ENCODE measurements around the gene HSPA14.
"Not testable (repeated sequence)": the region's sequence is repeated elsewhere in the genome, so short reads cannot be mapped to it uniquely, and the experiment has no call there.

The HSPA14 gene

DNA sequence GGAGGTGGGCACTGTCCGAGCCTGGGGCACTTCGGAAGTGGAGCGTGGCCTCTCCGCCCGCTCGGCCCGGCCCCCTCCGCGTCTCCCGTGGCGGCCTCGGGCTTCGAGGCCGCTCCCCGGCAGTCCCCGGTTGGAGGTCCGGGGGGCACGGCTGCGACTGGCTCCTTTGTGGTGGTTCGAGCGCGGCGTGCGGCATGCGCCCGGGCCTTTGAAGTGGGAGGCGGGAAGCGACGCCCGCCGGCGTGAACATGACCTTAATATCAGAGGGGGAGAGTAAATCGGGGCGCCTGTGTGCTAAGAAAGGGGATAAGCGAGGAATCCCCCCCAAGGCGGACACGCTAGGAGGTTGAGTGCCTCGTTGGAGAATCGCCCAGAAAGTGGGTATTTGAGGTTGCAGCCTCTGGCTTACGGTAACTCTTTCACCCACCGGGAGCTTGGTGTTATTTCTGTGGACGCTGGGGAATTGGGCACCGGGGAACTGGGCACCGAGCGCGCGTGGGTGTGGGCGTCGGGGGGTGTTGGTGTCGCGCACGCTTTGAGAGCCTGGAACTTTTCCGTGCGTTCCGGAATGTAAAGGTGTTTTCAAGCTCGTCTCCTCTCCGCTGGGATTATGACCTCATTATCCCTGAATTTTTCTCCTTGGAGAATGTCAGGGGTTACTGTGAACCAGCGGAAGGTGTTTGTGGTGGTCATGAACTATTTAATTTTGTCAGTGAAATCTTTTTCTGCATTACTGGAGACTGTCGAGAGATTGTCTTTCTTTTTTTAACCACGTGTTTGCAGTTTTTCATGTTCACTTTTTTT is 41.2 kb downstream of the HSPA14 start:
- DNase-seq (ENCODE audit: extremely low read depth in 1 of 2, low read depth in 1 of 2): peak in 1 of 2 donors; percentile 6

DNA sequence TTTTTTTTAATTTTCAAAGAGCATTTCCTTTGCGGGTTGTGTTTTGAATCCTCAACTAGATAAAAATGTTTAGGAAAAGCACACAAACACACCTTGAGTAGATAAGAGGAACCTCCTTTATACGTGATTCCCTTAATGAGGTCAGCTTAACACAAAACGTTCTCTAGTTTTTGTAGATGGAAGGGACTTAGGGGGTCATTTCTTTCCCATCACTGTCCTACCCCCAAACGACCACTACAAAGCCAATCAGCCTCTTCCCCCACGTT is 41.8 kb downstream of the HSPA14 start:
- DNase-seq (ENCODE audit: extremely low read depth in 1 of 2, low read depth in 1 of 2): no peak

DNA sequence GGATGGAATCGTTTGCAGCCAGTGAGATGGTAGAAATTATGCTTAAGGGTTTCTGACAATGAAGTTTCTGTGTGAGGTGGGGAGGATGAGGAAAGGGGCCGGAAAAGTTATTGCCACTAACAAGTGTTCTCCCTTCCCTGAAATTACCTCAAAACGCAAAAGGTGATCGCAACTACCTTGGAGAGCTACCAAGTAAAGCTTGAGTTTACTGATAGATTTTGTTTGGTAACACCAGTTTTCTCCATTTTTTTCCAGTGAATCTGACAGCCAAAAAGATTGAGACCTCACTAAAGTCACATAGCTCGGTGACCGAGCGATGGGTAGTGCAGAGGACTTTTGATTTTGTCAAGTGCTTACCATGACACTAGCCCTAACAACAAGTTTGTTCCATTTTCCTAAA is 42.1 kb downstream of the HSPA14 start:
- DNase-seq (ENCODE audit: extremely low read depth in 1 of 2, low read depth in 1 of 2): no peak

DNA sequence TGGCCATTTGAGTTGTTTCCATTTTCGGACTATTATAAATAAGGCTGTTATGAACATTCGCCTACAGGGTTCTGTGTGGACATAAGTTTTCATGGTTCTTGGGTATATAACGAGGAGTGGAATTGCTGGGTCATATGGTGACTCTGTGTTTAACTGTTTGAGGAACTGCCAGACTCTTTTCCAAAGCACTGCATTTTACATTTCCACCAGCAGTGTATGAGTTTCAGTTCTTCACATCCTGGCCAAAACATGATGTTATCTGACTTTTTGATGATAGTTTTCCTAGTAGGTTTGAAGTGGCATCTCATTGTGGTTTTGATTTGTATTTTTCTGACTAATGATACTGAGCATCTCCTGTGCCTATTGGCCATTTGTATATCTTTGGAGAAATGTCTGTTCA is 46.0 kb downstream of the HSPA14 start:
- no peak for DNase-seq (ENCODE audit: extremely low read depth in 1 of 2, low read depth in 1 of 2)

DNA sequence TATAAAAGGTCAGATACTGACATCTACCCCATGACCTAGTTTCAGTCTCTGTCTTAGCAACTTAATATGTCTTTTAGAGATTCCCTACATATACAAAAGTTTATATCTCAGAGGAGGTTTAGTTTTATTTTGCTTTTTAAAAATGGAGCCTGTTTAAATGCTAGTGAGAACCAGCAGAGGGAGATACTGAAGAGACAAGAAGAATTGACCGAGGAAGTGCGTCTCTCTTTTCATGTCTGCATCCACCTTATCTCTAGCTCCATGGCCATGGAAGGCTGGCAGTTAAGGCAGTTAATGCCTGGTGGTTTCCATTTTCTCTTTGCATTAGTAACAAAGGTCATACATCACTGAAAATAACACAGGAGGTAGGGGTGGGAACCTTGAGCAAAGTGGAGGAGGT is 51.2 kb downstream of the HSPA14 start:
- DNase-seq (ENCODE audit: extremely low read depth in 1 of 2, low read depth in 1 of 2): no peak

DNA sequence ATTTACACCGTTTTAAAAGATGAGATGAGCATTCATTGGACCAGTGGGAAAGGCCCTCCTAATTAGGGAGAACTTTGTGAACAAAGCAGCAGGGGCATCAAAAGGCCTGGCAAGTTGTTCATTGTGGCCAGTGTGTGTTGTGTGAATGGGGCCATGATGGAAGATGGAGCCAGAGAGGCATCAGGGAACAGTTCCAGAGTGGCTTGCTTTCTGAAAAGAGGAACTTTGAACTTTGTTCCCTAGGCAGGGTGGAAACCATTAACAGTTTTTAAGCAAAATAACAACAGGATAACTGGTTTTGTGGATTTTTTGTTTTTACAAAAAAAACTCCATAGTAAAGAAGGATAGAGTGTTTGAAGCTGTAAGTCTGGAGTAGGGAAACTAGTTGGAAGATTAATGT is 53.0 kb downstream of the HSPA14 start:
- DNase-seq (ENCODE audit: extremely low read depth in 1 of 2, low read depth in 1 of 2): no peak

DNA sequence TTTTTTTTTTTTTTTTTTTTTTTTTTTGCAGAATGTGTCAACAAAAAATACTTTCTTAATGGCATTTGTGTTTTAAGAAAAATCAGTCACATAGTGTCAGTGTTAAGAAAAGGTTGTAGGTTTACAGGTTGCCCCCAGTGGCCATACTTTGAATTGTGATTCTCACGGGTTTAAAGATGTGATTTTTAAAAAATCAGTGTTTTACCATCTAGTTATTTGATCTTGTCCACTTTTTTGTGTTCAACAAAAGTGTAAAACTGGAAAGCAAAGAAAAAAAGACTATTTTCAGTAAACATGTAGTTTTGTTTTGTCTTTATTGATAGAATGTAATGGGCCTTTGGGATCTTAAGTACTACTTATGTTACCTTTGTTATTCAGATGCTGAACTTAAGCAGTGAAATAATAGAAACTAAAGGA is 66.2 kb downstream of the HSPA14 start:
- no peak for DNase-seq (ENCODE audit: extremely low read depth in 1 of 2, low read depth in 1 of 2)

DNA sequence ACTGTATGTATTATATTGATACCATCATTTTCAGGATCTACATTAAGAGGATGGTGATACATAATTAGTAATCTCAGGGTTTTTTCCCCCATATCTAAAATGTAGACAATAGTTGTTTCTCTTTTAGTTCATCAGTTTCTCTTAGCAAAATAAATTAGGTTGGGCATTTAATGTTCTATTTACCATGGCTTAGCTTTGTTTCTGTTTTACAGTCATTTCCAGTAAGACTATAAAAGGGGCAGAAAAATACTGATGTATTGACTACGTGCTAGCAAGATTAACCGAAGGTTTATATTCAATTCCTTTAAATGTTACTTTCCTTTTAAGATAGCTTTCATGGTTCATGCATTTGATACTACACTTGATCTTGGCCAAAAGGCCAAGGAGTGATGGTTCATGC is 66.8 kb downstream of the HSPA14 start:
- no peak for DNase-seq (ENCODE audit: extremely low read depth in 1 of 2, low read depth in 1 of 2)

DNA sequence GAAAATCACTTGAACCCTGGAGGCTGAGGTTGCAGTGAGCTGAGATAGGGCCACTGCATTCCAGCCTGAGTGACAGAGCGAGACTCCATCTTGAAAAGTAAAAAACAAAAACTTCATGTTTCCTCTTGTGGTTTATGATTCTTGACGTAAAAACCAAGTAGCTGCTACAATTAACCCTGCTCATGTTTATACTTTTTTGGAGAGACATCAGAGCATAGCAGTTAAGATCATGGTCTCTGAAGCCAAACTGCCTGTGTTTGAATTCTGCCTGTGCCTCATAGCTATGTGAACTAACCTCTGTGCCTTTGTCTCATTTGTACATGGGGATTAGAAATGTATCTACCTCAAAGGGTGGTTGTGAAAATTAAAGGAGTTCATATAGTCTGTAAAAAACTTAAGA is 67.8 kb downstream of the HSPA14 start:
- no peak for DNase-seq (ENCODE audit: extremely low read depth in 1 of 2, low read depth in 1 of 2)

DNA sequence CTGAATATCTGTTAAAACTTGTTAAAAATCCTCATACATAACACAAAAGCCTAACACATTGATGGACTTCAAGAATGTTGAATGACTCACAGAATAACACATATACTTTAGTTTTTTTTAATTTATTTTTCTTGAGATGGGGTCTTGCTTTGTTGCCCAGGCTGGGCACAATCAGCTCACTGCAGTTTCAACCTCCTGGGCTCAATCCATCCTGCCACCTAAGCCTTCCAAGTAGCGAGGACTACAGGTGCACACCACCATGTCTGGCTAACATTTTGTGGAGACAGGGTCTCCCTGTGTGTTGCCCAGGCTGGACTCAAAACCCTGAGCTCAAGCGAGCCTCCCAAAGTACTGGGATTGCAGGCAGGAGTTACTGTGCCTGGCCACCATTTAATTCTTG is 68.7 kb downstream of the HSPA14 start:
- no peak for DNase-seq (ENCODE audit: extremely low read depth in 1 of 2, low read depth in 1 of 2)

DNA sequence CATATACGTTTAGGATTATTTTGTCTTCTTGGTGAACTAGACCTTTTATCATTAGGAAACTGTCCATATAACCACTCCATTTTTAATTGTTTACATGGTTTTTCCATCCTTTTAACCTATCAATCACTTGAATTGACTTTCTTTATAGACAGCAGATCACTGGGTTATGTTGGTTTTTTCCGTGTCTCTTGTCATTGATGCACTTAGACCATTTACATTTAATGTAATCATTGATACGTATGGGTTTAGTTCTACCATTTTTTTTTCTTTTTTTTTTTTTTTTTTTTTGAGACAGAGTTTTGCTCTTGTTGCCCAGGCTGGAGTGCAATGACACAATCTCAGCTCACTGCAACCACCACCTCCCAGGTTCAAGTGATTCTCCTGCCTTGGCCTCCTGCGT is 69.5 kb downstream of the HSPA14 start:
- not testable (repeated sequence) for DNase-seq (ENCODE audit: extremely low read depth in 1 of 2, low read depth in 1 of 2)

DNA sequence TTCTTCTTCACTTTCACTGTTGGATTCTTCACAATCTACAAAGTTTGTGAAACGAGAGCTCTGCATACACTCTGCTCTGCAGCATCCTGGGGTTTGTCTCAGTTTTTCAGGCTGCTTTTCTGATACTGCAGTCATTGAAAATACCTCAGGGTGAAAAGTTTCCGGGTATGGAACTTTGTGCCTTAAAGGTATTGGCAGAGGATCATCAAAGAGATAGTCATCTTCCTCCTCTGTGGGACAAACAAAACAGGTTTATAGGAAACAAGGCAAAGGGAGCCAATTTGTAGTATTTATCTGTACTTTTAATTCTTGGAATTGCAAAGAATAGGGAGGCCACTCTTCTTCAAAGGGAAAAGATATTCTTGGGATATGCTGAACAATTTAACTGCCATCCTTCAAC is 71.0 kb downstream of the HSPA14 start:
- DNase-seq (ENCODE audit: extremely low read depth in 1 of 2, low read depth in 1 of 2): no peak

DNA sequence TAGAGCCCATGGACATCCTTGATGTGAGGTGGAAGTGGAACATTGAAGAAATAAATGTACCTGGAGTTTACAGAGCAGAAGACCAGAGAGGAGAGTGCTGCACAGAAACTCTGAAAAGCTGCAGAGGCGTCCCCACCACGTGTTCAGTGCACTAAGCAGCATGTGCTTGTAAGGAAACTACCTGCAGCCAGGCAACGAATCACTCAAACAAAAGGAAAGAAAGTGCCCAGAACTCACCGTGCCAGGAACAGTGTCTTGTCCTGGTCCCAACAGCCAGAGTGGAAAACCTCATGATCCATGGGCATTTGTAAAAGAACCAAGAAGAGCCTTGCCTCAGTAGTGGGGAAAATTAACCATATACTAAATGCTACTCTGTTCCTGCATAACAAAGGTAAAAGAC is 72.8 kb downstream of the HSPA14 start:
- DNase-seq (ENCODE audit: extremely low read depth in 1 of 2, low read depth in 1 of 2): no peak

DNA sequence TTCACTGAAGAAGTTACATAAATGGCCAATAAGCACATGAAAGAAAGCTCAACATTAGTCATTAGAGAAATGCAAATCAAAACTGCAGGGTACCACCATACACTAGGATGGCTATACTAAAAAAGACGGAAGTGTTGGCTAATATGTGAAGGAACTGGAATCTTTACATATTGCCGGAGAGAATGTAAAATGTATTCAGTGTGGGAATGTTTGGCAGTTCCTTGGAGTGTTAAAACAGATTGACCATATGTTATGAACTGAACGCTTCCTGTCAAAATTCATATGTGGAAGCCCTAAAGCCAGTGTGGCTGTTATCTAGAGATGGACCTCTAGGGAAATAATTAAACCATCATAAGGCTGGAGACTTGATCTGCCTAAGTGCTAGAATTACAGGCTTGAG is 73.7 kb downstream of the HSPA14 start:
- no peak for DNase-seq (ENCODE audit: extremely low read depth in 1 of 2, low read depth in 1 of 2)

DNA sequence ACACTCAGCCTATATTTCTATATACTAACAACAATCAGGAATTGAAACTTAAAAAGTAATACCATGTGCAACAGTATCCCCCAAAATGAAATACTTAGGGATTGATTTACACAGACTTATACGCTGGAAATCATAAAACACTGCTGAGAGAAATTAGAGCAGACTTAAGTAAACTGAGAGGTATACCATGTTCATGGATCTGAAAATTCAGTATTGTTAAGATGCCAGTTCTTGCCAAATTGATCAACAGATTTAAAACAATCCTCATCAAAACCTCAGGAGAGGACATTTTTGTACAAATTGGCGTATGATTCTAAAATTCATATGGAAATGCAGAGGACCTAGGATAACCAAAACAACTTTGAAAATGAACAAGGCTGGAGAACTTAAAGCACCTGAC is 78.5 kb downstream of the HSPA14 start:
- DNase-seq (ENCODE audit: extremely low read depth in 1 of 2, low read depth in 1 of 2): no peak

DNA sequence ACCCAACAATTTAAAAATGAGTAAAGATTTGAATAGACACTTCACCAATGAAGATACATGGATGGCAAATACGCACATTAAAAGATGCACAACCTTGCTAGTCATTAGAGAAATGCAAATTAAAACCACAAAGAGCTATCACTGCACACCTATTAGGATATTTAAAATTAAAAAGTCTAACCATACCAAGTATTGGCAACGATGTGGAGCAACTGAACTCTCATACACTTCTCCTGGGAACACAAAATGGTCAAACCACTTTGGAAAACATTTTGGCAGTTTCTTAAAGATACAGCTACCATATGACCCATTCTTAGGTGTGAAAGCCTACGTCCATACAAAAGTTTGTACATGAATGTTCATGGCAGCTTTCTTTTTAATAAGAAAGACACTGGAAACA is 79.7 kb downstream of the HSPA14 start:
- DNase-seq (ENCODE audit: extremely low read depth in 1 of 2, low read depth in 1 of 2): no peak

DNA sequence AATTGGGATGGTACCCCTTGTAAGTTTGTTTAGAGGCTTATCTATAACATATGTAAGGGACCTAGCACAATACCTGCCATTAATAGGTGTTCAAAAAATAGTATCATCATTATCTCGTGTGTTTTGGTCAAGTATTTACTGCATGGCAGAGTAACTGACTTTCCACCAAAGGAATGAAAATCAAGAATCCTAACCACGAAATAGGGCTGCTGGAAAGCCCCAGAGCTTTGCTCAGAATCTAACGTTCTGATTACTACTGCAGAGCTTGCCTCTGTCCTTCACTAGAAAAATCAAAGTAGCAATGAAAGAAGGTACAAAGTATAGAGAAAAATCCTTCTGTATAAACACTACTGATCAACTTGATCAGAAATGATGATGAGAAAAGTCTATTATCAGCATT is 80.9 kb downstream of the HSPA14 start:
- no peak for DNase-seq (ENCODE audit: extremely low read depth in 1 of 2, low read depth in 1 of 2)

All from activated CD8-positive, alpha-beta memory T cell treated with anti-CD3 and anti-CD28 coated beads for 1 hour (primary cell).